Amygdala (tissue), 56 donors: ENCODE measurements around the gene ZFYVE9.
"Not testable (repeated sequence)": the region's sequence is repeated elsewhere in the genome, so short reads cannot be mapped to it uniquely, and the experiment has no call there.

Experiments
- DNase-seq, 56 donors: peaks; one replicate each; lab custom pipeline; 2025; lab: John Stamatoyannopoulos, UW

The ZFYVE9 gene

DNA sequence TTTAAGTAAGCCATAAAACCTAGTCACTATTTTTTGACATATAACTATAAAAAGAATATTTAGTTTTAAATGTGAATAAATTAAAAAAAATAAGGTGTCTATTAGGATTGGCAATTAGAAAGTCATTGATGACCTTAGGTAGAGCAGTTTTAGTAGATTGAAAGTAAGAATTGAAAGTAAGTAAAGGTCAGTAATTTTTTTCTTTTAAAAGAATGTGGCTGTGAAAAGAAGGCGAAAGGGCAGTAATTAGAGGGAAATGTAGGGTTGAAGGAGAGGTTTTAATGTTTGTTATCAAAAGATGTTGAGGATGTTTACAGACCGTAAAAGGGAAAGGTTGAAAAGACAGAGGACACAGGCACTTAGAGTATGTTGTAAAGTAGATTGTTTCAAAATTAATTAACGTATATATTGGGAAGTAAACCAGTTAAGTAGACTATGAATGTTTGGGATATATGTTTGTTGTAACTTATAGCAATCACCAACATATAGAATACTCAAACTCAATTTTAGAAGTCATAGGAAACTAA lies 41.0 kb downstream of the ZFYVE9 start:
- no peak for DNase-seq

DNA sequence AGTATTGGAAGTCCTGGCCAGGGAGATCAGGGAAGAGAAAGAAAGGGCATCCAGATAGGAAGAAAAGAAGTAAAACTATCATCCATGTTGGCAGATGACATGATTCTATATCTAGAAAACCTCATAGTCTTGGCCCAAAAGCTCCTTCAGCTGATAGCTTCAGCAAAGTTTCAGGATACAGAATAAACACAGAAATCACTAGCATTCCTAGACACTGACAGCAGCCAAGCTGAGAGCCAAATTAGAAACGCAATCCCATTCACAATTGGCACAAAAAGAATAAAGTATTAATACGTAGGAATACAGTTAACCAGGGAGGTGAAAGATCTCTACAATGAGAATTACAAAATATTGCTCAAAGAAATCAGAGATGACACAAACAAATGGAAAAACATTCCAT lies 44.6 kb downstream of the ZFYVE9 start:
- no peak for DNase-seq

DNA sequence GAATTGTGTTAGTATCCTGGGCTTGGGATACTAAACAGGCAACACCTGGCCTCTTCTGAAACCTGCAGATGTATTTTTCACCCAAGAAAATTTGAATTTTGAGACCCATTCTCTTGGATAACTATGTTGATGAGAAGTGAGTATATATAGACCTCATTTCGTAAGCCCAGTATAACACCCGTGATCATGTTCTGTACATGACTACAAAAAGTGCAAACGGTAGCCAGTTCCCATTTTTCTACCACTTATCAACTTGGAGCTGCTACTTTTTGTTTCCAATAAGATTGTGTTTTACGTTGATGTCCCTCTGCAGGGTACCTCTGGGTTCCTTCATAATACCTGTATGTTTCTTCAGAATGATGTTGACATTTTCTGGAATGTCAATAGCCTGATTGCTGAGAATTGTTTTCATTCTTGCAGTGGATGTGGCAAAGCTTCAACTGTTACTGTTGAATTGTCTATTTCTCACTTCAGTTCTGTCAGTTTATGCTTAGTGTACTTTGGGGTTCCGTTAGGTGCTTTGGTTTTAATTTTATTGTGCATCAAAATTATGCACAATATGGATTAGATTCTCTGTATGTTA lies 48.1 kb downstream of the ZFYVE9 start:
- no peak for DNase-seq

DNA sequence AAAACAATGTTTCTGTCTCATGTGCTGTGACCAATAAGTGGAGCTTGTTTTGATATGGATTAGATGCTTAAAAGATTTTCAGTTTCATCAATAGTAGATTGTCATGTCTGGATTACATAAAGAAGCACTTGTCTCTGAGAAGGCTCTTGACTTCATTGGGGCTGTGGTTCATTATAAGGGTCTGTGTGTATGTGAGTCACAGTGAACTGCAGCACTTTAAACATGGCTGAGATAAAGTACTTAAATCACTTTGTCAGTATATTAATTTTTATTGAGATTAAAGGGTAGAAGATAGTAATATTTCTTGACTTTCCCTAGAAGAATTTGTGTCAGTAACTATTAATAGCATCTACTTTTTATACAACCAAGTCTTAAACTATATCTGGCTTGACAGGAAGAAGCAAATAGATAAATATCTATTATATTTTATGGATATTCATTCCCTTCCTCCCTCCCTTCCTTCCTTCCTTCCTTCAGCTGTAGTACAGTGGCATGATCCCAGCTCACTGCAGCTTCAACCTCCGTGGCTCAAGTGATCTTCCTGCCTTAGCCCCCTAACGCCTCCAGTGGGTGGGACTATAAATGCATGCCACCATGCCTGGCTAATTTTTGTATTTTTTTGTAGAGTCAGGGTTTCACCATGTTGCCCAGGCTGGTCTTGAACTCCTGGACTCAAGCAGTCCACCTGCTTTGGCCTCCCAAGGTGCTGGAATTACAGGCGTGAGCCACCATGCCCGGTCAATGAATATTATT lies 48.8 kb downstream of the ZFYVE9 start:
- no peak for DNase-seq

DNA sequence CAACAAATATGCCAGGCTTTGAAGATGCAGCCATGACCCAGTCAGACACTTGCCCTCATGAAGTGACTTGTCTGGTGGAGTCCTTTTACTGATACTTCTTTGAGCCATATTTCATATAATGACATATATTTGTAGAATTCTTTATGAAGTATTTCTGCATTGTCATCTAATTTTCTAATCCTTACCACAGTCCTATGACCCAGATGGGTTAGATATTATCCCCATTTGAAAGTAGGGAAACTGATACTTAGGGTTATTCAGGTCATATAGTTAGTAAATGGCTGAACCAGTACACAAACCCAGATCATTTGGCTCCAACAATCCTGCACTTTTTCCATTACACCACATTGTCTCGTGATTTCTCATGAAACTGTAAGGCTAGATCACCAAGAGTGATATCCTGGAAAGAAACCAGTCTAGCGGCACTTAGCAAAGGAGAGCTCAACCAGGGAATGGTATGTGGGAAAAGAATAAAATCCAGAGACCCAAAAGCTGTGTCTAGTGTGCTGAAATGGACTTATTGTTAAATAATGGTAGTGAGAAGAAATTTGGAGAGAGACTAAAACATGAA lies 49.6 kb downstream of the ZFYVE9 start:
- DNase-seq, result no peak

DNA sequence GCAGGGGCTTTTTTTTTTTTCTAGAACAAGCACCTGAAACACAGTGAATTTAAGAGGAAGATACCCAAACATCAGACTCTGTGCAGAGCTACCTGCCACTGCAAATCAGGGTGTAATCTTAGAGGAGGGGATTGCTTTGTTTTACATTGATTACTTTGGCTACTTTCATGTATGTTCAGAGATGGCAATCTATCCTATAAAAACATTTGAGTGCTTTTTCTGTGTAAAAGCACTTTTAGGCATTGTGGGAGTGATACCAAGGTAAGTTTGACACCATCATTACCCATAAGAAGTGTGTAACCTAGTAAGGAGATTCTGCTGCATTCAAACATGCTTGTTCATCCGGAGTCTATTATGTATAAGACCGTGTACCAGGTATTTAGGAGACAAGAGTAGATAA lies 50.1 kb downstream of the ZFYVE9 start:
- no peak for DNase-seq

DNA sequence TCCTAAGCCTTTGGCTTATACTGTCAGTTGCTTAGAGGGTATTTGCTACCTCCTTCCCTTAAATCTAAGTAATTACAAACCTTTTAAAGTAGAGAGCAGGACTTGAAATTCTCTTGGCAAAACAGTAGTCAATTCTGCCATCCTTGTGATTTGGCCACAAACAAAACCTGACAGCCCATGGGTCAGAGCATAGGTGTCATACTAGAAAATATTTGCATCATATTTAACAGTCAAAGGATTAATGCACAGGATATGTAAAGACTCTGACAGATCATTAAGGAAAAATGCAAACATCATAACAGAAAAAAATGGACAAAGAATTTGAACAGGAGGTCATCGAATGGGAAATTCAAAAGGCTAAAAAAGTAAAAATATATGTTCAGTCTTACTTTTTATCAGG lies 50.5 kb downstream of the ZFYVE9 start:
- no peak for DNase-seq

DNA sequence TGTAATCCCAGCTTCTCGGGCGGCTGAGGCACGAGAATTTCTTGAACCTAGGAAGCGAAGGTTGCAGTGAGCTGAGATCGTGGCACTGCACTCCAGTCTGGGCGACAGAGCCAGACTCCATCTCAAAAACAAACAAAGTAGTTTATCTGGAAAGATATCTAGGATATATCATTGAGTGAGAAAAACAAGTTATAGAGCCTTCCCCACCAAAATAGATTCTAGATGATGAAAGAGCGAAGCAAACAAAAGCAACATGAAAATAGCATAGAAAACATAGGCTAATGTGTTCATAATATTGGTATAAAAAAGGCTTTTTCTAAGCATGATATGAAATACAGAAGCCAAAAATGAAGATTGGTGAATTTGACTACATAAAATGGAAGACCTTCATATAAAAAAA lies 52.1 kb downstream of the ZFYVE9 start:
- DNase-seq, result no peak

DNA sequence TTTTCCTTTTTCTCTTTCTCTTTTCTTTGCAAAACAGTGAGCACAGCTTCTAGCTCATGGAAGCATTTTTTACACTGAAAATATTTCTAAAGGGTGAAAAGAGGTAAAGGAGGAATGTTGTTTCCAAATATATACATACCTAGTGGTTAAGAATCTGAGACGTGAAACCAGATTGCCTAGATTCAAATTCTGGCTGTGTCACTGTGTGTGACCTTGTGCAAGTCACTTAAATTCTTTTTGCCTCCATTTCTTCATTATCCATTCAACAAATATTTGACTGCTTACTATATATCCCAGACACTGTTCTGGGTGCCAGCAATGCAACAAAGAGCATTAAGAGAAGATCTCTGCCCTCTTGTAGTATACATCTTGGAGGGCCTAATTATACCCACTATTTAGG lies 53.3 kb downstream of the ZFYVE9 start:
- DNase-seq, result no peak

DNA sequence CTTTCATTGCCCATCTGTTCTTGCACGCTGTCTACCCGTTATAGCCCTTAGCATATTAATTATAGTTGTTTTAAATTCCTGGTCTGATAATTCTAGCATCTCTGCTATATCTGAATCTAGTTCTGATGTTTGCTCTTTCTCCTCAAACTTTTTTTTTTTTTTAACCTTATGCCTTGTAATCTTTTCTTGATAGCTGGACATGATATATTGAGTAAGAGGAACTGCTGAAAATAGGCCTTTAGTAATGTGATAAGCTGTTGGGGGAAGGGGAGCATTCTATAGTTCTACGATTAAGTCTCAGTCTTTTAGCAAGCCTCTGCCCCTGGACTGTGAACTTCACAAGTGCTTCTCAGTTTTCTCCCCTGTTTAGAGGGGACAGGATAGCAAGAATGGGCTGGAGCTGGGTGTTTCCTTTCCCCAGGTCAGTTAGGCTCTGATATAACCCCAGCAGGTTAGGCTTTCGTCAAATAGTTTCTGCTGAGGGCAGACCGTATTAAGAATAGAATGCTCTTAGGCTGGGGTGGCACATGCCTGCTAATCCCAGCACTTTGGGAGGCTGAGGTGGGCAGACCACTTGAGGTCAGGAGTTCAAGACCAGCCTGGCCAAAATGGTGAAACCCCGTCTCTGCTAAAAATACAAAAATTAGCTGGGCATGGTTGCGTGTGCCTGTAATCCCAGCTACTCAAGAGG lies 62.2 kb downstream of the ZFYVE9 start:
- DNase-seq, result no peak

DNA sequence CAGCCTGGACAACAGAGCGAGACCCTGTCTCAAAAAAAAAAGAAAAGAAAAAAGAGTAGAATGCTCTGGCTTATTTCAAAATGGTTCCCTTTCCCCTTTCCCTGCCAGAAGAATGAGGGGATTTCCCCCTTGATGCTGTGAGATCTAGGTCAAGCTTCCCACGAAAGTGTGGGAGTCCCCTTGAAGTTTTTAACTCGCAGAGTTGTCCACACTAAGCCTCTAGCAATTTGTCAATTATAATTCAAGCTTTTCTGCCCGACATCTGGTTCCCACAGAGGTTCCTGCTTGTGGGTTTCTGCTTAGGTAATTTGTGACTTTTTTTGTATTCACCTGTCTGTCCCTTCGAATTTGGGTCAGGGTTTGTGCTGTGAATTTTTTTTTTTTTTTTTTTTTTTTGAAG lies 62.8 kb downstream of the ZFYVE9 start:
- no peak for DNase-seq

DNA sequence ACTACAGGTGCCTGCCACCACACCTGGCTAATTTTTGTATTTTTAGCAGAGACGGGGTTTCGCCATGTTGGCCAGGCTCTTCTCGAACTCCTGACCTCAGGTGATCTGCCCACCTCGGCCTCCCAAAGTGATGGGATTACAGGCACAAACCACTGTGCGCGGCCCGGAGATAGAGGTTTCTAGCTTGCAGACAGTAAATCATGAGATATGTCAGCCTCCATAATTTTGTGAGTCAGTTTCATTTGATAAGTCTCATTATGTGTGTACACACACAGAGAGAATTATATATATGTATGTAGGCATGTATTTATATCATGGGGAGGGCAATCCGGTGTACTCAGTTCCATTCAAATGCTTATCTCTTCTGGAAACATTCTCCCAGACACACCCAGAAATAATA lies 64.8 kb downstream of the ZFYVE9 start:
- not testable (repeated sequence) for DNase-seq

DNA sequence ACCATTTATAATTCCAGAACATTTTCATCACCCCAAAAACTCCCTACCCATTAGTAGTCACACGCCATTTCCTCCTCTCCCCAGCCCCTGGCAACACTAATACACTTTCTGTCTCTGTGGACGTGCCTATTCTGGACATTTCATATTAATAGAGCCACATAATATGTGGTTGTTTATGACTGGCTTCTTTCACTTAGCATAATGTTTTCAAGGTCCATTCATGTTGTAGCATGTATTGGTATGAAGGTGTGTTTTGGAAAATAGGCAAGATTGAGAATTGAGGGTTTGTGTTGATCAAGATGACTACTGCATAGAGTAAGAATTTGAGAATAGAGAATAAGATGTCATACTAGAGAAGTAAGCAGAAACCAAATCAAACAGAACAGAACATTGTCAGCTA lies 67.5 kb downstream of the ZFYVE9 start:
- no peak for DNase-seq

DNA sequence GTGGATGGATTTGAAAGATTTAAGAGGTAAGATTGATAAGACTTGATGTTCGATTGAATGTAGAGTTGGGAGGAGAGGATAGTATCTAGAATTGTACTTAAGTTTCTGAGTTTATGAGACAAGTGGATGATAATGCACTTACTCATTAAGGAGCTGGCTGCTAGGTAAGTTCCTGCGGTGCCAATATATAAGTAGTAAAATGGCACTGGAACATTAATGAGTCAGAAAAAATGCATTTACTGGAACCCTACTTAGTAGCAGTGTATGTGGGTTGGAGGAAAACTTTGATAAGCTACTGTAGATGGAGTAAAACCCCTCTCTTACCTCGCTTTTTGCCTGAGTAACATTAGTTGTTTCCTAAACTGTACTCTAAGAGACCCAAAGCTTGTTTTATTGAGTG lies 68.2 kb downstream of the ZFYVE9 start:
- no peak for DNase-seq

DNA sequence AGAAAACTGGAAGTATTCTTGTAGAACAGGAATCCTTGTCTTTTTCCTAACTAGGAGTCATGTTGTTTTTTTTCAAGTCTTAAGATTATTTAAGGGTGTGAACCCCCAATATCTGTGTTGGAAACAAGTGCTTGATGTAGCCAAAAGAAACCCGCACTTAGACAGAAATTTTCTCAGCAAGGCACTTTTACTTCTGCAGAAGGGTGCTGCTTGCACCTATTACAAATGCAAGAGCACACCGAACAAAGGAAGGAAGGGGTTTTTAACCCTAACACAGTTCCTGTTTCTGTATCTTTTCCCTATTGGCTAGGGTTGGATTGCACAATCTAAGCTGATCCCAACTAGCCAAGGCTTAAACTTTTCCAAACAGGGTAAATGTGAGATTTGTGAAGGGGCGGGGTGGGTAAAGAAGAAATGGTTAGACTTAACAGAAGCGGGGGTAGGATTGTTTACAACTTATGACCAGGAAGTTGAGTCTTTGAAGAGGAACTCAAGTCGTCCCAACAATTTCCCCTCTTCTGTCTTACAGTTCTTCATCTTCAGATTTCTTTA lies 75.1 kb downstream of the ZFYVE9 start:
- no peak for DNase-seq

DNA sequence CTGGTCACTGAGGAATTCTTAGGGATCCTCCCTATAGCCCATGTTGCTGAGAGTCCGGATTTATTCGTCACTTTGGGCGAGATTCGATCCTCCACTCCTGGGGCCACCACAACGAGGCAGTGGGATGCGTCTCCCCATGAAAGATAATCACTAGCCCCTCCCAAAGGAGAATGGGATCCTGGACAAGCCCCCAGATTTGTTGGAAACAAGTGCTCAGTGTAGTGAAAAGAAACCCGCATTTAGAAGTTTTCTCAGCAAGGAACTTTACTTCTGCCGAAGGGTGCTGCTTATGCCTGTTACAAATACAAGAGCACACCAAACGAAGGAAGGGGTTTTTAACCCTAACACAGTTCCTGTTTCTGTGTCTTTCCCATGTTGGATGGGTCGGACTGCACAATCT lies 83.3 kb downstream of the ZFYVE9 start:
- no peak for DNase-seq

DNA sequence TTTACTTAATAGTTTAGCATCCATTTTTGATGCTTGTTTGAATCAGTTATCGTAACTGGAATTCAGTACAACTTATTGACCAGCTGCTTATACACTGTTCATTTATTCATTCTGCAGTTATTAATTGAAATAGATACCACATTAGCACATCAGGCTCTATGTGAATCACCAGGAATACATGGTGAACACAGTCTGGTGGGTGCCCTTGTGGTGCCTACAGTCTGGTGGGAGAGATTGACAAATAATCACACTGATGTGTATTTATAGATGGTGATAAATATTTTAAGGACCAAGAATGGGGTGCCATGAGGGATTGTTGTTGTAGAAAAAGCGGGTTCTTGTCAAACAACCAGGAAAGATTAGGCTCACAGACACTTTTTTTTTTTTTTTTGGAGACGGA lies 87.6 kb downstream of the ZFYVE9 start:
- DNase-seq, result no peak

DNA sequence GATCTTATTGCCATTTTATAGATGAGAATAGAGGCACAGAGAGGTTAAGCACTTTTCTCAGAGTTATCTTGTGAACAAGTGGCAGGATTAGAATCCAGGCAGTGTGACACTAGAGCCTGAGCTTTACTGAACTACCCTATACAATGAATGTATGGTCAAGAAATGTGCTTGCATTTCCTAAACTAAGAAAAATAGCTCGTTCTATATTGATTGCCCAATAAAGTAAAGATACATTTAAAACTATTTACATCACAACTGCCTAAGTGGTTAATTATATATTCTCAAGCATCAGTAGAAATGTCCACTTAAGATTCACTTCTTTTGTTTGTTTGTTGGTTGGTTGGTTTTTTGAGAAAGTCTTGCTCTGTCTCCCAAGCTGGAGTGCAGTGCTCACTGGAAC lies 91.6 kb downstream of the ZFYVE9 start:
- DNase-seq, result no peak

DNA sequence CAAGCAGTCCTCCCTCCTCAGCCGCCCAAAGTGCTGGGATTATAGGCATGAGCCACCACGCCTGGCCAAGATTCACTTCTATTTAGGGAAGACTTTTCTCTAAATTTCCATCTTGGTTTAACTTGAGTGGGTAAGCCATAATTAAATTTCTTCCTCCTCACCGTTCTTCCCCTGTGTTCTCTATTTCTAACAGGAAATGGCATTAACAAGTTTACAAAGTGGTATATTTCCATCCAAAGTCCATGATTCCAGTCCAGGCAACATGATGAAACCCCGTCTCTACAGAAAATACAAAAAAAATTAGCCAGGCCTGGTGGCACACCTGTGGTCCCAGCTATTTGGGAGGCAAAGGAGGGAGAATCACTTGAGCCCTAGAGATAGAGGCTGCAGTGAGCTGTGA lies 92.1 kb downstream of the ZFYVE9 start:
- no peak for DNase-seq

DNA sequence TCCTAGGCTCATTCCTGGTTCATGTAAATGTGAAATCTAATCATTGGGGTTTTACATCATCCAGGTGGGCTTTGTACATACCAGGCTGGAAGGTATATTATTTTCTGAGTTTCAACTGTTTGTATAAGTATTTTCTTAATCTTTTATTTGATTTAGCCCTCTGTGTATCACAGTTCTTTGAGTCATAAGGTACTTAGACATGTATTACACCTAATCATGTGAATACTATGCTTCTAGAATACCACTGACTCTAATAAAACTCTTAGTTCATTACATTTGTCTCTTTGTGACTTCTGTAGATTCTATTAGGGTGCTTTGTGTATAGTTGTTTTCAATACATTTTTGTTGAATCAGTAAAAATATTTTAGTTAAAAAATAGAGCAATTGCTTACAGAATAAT lies 92.8 kb downstream of the ZFYVE9 start:
- DNase-seq, result no peak

DNA sequence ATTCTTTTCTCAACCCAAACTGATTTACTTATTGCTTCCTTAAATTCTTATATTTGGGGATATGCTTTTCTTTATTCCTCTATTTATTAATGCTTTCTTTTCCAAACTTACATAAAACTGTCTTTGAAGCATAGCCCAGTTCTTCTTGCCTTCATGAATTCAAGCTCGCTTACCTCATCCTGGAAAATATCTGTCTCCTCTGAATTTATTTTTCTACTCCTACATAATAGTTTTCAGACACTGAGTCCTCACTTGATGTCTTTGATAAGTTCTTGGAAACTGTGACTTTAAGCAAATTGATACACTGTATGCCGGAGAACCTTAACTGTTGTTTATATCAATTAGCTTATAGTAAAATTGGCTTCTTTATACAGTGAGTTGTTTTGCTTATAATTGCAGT lies 93.8 kb downstream of the ZFYVE9 start:
- no peak for DNase-seq
